ENCODE results near the gene PFKM.

- TF ChIP-seq CTCF (IDR thresholded peaks at IDR 0.05; ENCODE audit: low read depth, low read length) = no peak
- TF ChIP-seq POLR2A (IDR thresholded peaks at IDR 0.05; ENCODE audit: extremely low read depth, insufficient read length) = no peak
Observed at GRCh38 chr12:48145981-48146380, 26.8 kb downstream of the PFKM start.

Measured in NB4 (cell line).